Measurements from ENCODE around the gene ARHGEF7. TPM values are rescaled to one million over a fixed set of nuclear protein-coding genes. Genes with fewer than 3 reads are reported as not detected.

The ARHGEF7 gene
- total RNA-seq, 2 donors from 2014 or later = 49.5 to 53.5 TPM

GRCh38 chr13:111092685-111093084 is 22.4 kb upstream of the ARHGEF7 start:
- no peak for DNase-seq
- Mint-ChIP-seq H3K4me3 (no peak overlapping the region), H3K9me3 (no peaks in the 10 kb centered on the region), H3K27me3 (ENCODE audit: insufficient read depth) (peaks cover 21% of the 10 kb centered on the region), H3K36me3 (ENCODE audit: low read depth) (no peaks in the 10 kb centered on the region), H3K4me1 (no peaks in the 10 kb centered on the region), H3K27ac (no peak overlapping the region)
- Histone ChIP-seq H3K9me3 (ENCODE audit: control insufficient read depth, low read length) (no peaks in the 10 kb centered on the region), H3K4me3 (ENCODE audit: low read length) (no peak overlapping the region), H3K4me1 (ENCODE audit: control insufficient read depth, insufficient read depth, low read length) (no peaks in the 10 kb centered on the region), H3K27me3 (ENCODE audit: control insufficient read depth, insufficient read depth, low read length, poor library complexity, severe bottlenecking) (peaks cover under 1% of the 10 kb centered on the region), H3K9ac (ENCODE audit: extremely low read depth, low read length, poor library complexity, severe bottlenecking) (no peak overlapping the region), H3K27ac (ENCODE audit: low read depth, low read length) (no peak overlapping the region), H3K36me3 (ENCODE audit: control insufficient read depth, insufficient read depth, low read length) (no peaks in the 10 kb centered on the region)
- TF ChIP-seq, protein P1, sequence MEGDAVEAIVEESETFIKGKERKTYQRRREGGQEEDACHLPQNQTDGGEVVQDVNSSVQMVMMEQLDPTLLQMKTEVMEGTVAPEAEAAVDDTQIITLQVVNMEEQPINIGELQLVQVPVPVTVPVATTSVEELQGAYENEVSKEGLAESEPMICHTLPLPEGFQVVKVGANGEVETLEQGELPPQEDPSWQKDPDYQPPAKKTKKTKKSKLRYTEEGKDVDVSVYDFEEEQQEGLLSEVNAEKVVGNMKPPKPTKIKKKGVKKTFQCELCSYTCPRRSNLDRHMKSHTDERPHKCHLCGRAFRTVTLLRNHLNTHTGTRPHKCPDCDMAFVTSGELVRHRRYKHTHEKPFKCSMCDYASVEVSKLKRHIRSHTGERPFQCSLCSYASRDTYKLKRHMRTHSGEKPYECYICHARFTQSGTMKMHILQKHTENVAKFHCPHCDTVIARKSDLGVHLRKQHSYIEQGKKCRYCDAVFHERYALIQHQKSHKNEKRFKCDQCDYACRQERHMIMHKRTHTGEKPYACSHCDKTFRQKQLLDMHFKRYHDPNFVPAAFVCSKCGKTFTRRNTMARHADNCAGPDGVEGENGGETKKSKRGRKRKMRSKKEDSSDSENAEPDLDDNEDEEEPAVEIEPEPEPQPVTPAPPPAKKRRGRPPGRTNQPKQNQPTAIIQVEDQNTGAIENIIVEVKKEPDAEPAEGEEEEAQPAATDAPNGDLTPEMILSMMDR (conservative IDR thresholded peaks at IDR 0.05) = no peak
- WGBS, 2 experiments (ENCODE audit: insufficient coverage in 1 of 2, insufficient read length in 1 of 2) = 89 to 90% methylated on average over 6 of the region's 6 CpGs

- no peak for DNase-seq
- H3K4me3 ChIP-seq (ENCODE audit: low read length) = no peak overlapping the region
- H3K4me1 ChIP-seq (ENCODE audit: control insufficient read depth, insufficient read depth, low read length) = no peaks in the 10 kb centered on the region
- no peaks in the 10 kb centered on the region for H3K9me3 Mint-ChIP-seq
- H3K36me3 ChIP-seq (ENCODE audit: control insufficient read depth, insufficient read depth, low read length) = no peaks in the 10 kb centered on the region
- H3K9ac ChIP-seq (ENCODE audit: extremely low read depth, low read length, poor library complexity, severe bottlenecking) = no peak overlapping the region
- no peaks in the 10 kb centered on the region for H3K36me3 Mint-ChIP-seq (ENCODE audit: low read depth)
- no peak overlapping the region for H3K27ac ChIP-seq (ENCODE audit: low read depth, low read length)
- H3K4me1 Mint-ChIP-seq = no peaks in the 10 kb centered on the region
- TF ChIP-seq, protein P1 (conservative IDR thresholded peaks at IDR 0.05) = no peak
- H3K4me3 Mint-ChIP-seq = no peak overlapping the region
- H3K27ac Mint-ChIP-seq = no peak overlapping the region
- H3K9me3 ChIP-seq (ENCODE audit: control insufficient read depth, low read length) = no peaks in the 10 kb centered on the region
- 90 to 94% methylated on average over 9 to 17 of the region's 21 CpGs for WGBS, 2 experiments (ENCODE audit: insufficient coverage in 1 of 2, insufficient read length in 1 of 2)
- H3K27me3 Mint-ChIP-seq (ENCODE audit: insufficient read depth) = peaks cover 21% of the 10 kb centered on the region
- H3K27me3 ChIP-seq (ENCODE audit: control insufficient read depth, insufficient read depth, low read length, poor library complexity, severe bottlenecking) = peaks cover 5% of the 10 kb centered on the region
These were observed 22.0 kb upstream of the ARHGEF7 start for GRCh38 chr13:111093136-111093535.

DNA sequence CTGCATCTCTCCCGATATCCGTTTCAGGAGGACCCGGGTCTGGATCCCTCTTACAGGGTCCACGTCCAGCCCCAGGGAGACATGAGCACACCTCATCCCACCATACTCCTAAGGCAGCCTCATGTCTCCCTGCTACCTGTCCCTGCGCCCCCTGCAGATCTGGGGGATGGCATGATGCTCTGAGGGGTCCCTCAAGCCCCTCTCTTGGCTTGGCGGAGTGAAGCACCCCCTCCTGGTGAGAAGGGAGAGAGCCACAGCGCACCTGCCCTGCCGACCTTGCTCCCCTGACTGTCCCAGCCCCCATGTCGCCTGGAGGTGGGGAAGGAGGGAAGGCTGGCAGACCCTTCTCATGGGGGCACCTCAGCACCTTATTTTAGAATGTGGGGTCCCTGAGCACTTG is 21.5 kb upstream of the ARHGEF7 start:
- H3K27me3 Mint-ChIP-seq (ENCODE audit: insufficient read depth) = peaks cover 21% of the 10 kb centered on the region
- Histone ChIP-seq H3K27me3 (ENCODE audit: control insufficient read depth, insufficient read depth, low read length, poor library complexity, severe bottlenecking) (peaks cover 5% of the 10 kb centered on the region), H3K4me3 (ENCODE audit: low read length) (no peak overlapping the region), H3K9me3 (ENCODE audit: control insufficient read depth, low read length) (no peaks in the 10 kb centered on the region), H3K27ac (ENCODE audit: low read depth, low read length) (no peak overlapping the region), H3K36me3 (ENCODE audit: control insufficient read depth, insufficient read depth, low read length) (no peaks in the 10 kb centered on the region), H3K4me1 (ENCODE audit: control insufficient read depth, insufficient read depth, low read length) (no peaks in the 10 kb centered on the region), H3K9ac (ENCODE audit: extremely low read depth, low read length, poor library complexity, severe bottlenecking) (no peak overlapping the region)
- DNase-seq = peak; percentile 52
- no peaks in the 10 kb centered on the region for H3K4me1 Mint-ChIP-seq
- H3K9me3 Mint-ChIP-seq = no peaks in the 10 kb centered on the region
- no peak overlapping the region for H3K4me3 Mint-ChIP-seq
- no peak overlapping the region for H3K27ac Mint-ChIP-seq
- no peaks in the 10 kb centered on the region for H3K36me3 Mint-ChIP-seq (ENCODE audit: low read depth)
- TF ChIP-seq, protein P1 (conservative IDR thresholded peaks at IDR 0.05) = peak; percentile 46
- WGBS, 2 experiments (ENCODE audit: insufficient coverage in 1 of 2, insufficient read length in 1 of 2) = 84% methylated on average over 8 of the region's 9 CpGs; no CpG with 5 or more reads in 1 of the 2 experiments
